Spleen (tissue), 11 donors: ENCODE results near the gene SSH2. TPM values are rescaled to one million over a fixed set of nuclear protein-coding genes. Genes with fewer than 3 reads are reported as not detected.
A peak's percentile ranks its signal among the peaks of the same experiment; 100 is the strongest.

Source experiments
- DNase-seq: peaks from one replicate; pipeline ENCODE4 v3.0.0-alpha.2; 2020
- H3K27ac ChIP-seq, 8 donors: fragments of 200-600 bp; sonication (generic) in 7 of 8; 1 replicate in 4 of 8; 2 replicates in 4 of 8; pipeline versions ENCODE4 v1.5.0 to v1.8.0; 2016 to 2021; ENCODE audit warnings: inconsistent platforms in 4 of 8, mild to moderate bottlenecking in 4 of 8, moderate library complexity in 1 of 8
- H3K27me3 ChIP-seq, 7 donors: fragments of 200-600 bp; sonication (generic) in 6 of 7; replicated peaks in 1 of 7; 1 replicate in 4 of 7; 2 replicates in 3 of 7; pipeline versions ENCODE4 v1.5.0 to v1.8.0; 2016 to 2021; ENCODE audit warnings: inconsistent platforms in 3 of 7, mild to moderate bottlenecking in 1 of 7
- H3K36me3 ChIP-seq, 6 donors: fragments of 200-600 bp; sonication (generic) in 5 of 6; 1 replicate in 4 of 6; 2 replicates in 2 of 6; pipeline versions ENCODE4 v1.5.0 to v1.8.0; 2016 to 2021; ENCODE audit warnings: inconsistent platforms in 2 of 6
- H3K4me1 ChIP-seq, 6 donors: fragments of 200-600 bp; sonication (generic) in 5 of 6; 1 replicate in 3 of 6; 2 replicates in 3 of 6; pipeline versions ENCODE4 v1.5.0 to v1.8.0; 2016 to 2021; ENCODE audit warnings: inconsistent platforms in 3 of 6
- H3K4me3 ChIP-seq, 8 donors: fragments of 200-600 bp; sonication (generic) in 7 of 8; 1 replicate in 4 of 8; 2 replicates in 4 of 8; pipeline versions ENCODE4 v1.5.0 to v1.8.0; 2016 to 2021; ENCODE audit warnings: inconsistent platforms in 4 of 8, mild to moderate bottlenecking in 4 of 8, moderate library complexity in 2 of 8
- H3K9me3 ChIP-seq, 8 donors: fragments of 200-600 bp; sonication (generic) in 7 of 8; 1 replicate in 4 of 8; 2 replicates in 4 of 8; pipeline versions ENCODE4 v1.5.0 to v1.8.0; 2016 to 2021; ENCODE audit warnings: inconsistent platforms in 4 of 8
- CTCF ChIP-seq, 11 experiments: fragments of 200-600 bp in 7 of 11; fragments of 450-650 bp in 4 of 11; sonication (generic) in 4 of 11; IDR thresholded peaks in 8 of 11; conservative IDR thresholded peaks in 3 of 11; 1 replicate in 7 of 11; 2 replicates in 4 of 11; pipeline versions ENCODE4 v1.4.0 to v1.8.0; 2016 to 2021; ENCODE audit warnings: antibody characterized with exemption in 11 of 11, inconsistent platforms in 4 of 11, mild to moderate bottlenecking in 1 of 11
- POLR2A ChIP-seq, 3 donors: fragments of 450-650 bp; IDR thresholded peaks; one replicate each; pipeline ENCODE4 v1.5.1; 2017; ENCODE audit warnings: antibody characterized with exemption in 3 of 3, mild to moderate bottlenecking in 1 of 3
- POLR2AphosphoS5 ChIP-seq, 3 donors: sonication (generic); formaldehyde crosslinking; IDR thresholded peaks; one replicate each; pipeline ENCODE4 v1.5.1; 2017; ENCODE audit warnings: antibody characterized with exemption in 3 of 3
- WGBS, 5 donors: extraction: QIAGEN DNeasy Blood & Tissue Kit in 3 of 5; methylation state at CpG; one replicate each; pipeline versions ENCODE4 v1.1.5 to v1.1.7; 2013 to 2018; 5-methylcytosine and 5-hydroxymethylcytosine counted together
- intact Hi-C: fragments of 100-400 bp; cut with DNase I; formaldehyde crosslinking; loops from one replicate; pipeline ENCODE4 v1.15.0; 2023; ENCODE audit warnings: low total_unique reads
- polyA plus RNA-seq, 3 donors: library from polyadenylated mRNA; stranded (reverse); fragments of 200-250 nt; gene quantifications; one replicate each; pipeline ENCODE4 v1.2.1, GENCODE V29; 2013
- total RNA-seq, 7 donors: library from RNA; depleted of rRNA in 3 of 7; stranded (reverse); fragments of >200 nt in 3 of 7; fragmentation: NEBNext Ultra II Directional in 4 of 7; extraction: Animal tissue kit (Norgen Biotek cat#: 25700) in 4 of 7; gene quantifications; one replicate each; pipeline versions ENCODE4 v1.1.0 to v1.2.1, GENCODE V29; 2016 to 2021
- donor health status: healthy with polysubstance abuse.
- donor health status: DM: no; HTN: no; CAD: no; lungs with moderate emphysema.
- donor health status: DM: no; HTN: no; CAD: no.
- donor health status: Bipolar disorder and iron deficiency.
- donor health status: healthy.
- donor health status: DM: no; HTN: no; CAD: no.
- donor health status: DM: yes; HTN: yes; CAD: no.

Gene SSH2
- total and polyA plus RNA-seq, 10 donors, result 15.9 to 182 (median 113) TPM

DNA sequence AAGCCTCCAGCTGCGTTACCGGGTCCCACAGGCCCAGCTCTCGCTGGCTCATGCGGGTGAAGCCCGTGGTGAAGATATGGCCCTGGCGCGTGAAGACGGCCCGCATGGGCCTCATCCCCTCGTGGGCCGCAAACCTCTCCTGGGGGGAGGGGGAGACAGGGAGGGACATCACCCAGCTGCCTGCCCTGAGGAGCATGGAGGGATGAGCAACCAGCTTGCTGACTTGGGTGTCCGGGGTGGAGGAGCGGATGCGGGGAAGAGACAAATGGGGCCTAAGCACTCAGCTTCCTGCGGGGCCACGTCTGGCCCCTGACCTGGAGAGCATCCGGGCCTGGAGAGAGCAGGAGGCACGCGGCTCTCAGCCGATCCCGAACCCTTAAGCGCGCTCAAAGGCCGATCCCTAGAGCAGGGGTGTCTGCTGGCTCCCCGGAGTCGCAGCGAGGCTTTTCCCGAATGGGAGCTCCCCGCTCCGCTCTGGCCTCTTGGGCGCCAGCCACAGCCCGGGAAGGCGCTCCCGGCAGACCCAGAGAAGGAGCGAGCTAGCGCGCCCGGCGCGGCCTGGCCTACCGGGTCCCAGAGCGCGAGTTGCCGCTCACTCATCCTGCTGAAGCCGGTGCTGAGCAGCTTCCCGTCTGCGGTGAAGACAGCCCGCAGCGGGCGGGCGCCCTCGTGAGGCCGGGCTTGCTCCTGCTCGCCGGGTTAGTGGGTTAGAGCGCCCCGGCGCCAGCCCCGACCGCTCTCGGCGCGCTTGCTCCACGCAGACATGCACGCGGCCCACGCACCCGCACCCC lies 312.4 kb downstream of the SSH2 start:
- H3K9me3 ChIP-seq, result no peaks in the 10 kb centered on the region
- peaks cover 48 to 83% (median 72%) of the 10 kb centered on the region in 6 donors for H3K4me1 ChIP-seq
- H3K27ac ChIP-seq, result peak overlapping the region in 7 of 8 donors; percentile 19 to 79 (median 70)
- 1 to 2% (median 2%) methylated on average over 17 to 68 of the region's 68 CpGs for WGBS, 5 donors
- intact Hi-C loops, result no loop called here
- peak overlapping the region; percentile 20 to 71 (median 42) for H3K4me3 ChIP-seq
- peaks cover 0 to 71% (median 10%) of the 10 kb centered on the region in 7 donors for H3K27me3 ChIP-seq
- peak; percentile 99 for DNase-seq
- no peaks in the 10 kb centered on the region for H3K36me3 ChIP-seq
- TF ChIP-seq POLR2AphosphoS5 (IDR thresholded peaks at IDR 0.05) (peak; percentile 67 to 85 (median 71)), CTCF (IDR thresholded peaks at IDR 0.05 in 8 of 11, conservative IDR thresholded peaks at IDR 0.05 in 3 of 11) (peak; percentile 49 to 90 (median 81)), POLR2A (IDR thresholded peaks at IDR 0.05) (peak in 1 of 3 donors; percentile 10)

DNA sequence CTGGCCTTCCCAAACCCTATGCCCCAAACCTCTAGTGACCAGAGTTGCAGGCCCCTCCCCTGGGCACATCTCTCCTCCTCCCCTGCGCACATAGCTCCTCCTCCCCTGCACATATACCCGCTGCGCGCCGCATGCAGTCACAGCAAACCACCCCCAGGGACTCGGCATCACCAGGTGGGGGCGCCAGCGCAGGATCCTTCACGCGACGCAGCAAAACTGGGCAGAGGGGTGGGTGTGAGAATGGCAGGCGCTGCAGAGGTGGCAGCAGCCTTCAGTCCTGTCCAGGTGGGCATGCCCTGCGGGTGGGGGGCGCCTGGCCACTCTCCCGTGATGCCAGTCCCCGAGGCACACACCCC lies 312.9 kb downstream of the SSH2 start:
- H3K36me3 ChIP-seq, result no peaks in the 10 kb centered on the region
- peak; percentile 97 for DNase-seq
- peak overlapping the region; percentile 20 to 71 (median 42) for H3K4me3 ChIP-seq
- TF ChIP-seq CTCF (IDR thresholded peaks at IDR 0.05 in 8 of 11, conservative IDR thresholded peaks at IDR 0.05 in 3 of 11) (peak; percentile 63 to 90 (median 83)), POLR2AphosphoS5 (IDR thresholded peaks at IDR 0.05) (peak; percentile 87 to 88 (median 87)), POLR2A (IDR thresholded peaks at IDR 0.05) (no peak)
- peak overlapping the region in 6 of 8 donors; percentile 19 to 79 (median 65) for H3K27ac ChIP-seq
- H3K9me3 ChIP-seq, result no peaks in the 10 kb centered on the region
- peaks cover 47 to 79% (median 68%) of the 10 kb centered on the region in 6 donors for H3K4me1 ChIP-seq
- intact Hi-C loops, result no loop called here
- 0 to 2% (median 1%) methylated on average over 5 to 16 of the region's 16 CpGs for WGBS, 5 donors
- H3K27me3 ChIP-seq, result peaks cover 0 to 71% (median 10%) of the 10 kb centered on the region in 7 donors

- WGBS, 5 donors, result 18 to 32% (median 22%) methylated on average over 17 to 32 of the region's 32 CpGs
- DNase-seq, result no peak
- Histone ChIP-seq H3K36me3 (no peaks in the 10 kb centered on the region), H3K27me3 (peaks cover 0 to 67% (median 10%) of the 10 kb centered on the region in 7 donors), H3K27ac (peak overlapping the region in 2 of 8 donors; percentile 70 to 82), H3K4me3 (peak overlapping the region in 7 of 8 donors; percentile 31 to 71 (median 44)), H3K9me3 (no peaks in the 10 kb centered on the region), H3K4me1 (peaks cover 43 to 73% (median 63%) of the 10 kb centered on the region in 6 donors)
- TF ChIP-seq POLR2A (IDR thresholded peaks at IDR 0.05), result no peak
- intact Hi-C loops, result no loop called here
Measured at GRCh38 chr17:29616300-29617048, 313.6 kb downstream of the SSH2 start.

DNA sequence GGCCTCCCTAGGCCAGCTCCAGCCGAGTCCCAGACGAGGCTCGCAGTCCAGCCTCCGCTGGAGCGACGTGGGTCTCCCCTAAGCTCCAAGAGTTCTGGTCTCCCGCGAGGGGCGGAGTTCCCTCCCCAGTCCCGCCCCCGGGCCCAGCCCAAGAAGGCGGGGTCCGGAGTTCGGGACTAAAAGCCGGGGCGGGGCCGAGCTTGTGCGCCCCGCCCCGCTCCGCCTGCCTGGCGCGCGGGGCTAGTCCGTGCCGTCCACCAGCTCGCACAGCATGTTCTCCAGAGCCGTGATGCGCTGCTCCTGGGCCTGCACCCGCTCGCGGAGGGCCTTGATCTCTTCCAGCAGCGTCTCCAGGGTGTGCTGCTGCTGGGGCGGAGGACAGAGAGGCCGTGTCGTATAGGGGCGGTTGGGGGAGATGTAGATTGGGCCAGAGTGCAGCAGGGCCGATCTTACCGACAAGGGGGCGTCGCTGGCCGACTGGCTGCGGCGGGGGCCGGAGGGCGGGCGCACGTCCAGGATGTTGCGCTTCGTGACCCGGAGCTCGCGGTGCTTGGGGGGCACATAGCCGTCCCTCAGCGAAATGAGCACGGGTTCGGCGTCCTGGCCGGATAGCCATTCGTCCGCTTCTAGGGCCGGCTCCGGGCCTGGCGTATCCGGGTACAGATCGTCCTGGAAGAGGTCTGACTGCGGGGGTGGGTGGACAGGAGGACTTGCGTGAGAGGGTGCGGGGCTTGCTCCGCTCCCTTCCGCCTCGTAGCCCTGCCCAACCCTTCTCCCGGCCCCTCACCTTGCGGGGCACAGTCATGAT lies 314.3 kb downstream of the SSH2 start:
- peak overlapping the region; percentile 31 to 71 (median 42) for H3K4me3 ChIP-seq
- peaks cover 0 to 67% (median 10%) of the 10 kb centered on the region in 7 donors for H3K27me3 ChIP-seq
- H3K36me3 ChIP-seq, result no peaks in the 10 kb centered on the region
- intact Hi-C loops, result loop anchor here (2.0 kb wide), 1 partner anchor 25 kb away; no protein-coding TSS in a partner anchor
- WGBS, 5 donors, result 1 to 2% (median 2%) methylated on average over 18 to 74 of the region's 74 CpGs
- DNase-seq, result peak; percentile 97
- no peaks in the 10 kb centered on the region for H3K9me3 ChIP-seq
- H3K27ac ChIP-seq, result peak overlapping the region in 5 of 8 donors; percentile 47 to 82 (median 61)
- H3K4me1 ChIP-seq, result peaks cover 43 to 69% (median 62%) of the 10 kb centered on the region in 6 donors
- no peak for TF ChIP-seq POLR2A (IDR thresholded peaks at IDR 0.05)
- TF ChIP-seq CTCF (IDR thresholded peaks at IDR 0.05 in 8 of 11, conservative IDR thresholded peaks at IDR 0.05 in 3 of 11), result peak in 1 of 11 experiments; percentile 31
- TF ChIP-seq POLR2AphosphoS5 (IDR thresholded peaks at IDR 0.05), result peak; percentile 72 to 84 (median 83)
